Measurements from ENCODE around the gene ZGLP1. TPM values are rescaled to one million over a fixed set of nuclear protein-coding genes. Genes with fewer than 3 reads are reported as not detected.
A peak's percentile ranks its signal among the peaks of the same experiment; 100 is the strongest.

The ZGLP1 gene
- total RNA-seq, 3 donors from 2014 or later (not counting 1 experiment from before 2014, with no cell fraction given), result 1.4 to 2.2 (median 1.9) TPM

DNA sequence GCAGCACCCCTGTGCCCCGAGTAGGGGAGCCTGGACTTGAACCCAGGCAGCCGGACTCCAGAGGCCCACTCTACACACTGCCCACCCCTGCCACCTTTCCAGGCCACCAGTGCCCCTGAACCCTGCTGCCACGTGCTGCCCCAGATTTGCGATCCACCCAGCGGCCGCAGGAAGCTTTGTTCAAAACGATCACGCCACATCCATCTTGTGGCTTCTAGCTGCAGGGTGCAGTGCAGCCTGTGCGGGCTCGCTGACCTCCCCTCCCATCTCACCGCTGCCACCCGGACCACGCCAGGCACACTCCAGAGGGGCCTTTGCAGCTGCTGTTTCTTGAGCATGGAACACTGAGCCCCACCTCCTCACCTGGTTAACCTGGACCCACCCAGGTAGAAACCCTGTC, 19.9 kb upstream of the ZGLP1 start:
- DNase-seq (no peak), ATAC-seq (no peak)
- 96% methylated on average over 13 of the region's 13 CpGs for WGBS (ENCODE audit: insufficient coverage)
- TF ChIP-seq, protein P1, sequence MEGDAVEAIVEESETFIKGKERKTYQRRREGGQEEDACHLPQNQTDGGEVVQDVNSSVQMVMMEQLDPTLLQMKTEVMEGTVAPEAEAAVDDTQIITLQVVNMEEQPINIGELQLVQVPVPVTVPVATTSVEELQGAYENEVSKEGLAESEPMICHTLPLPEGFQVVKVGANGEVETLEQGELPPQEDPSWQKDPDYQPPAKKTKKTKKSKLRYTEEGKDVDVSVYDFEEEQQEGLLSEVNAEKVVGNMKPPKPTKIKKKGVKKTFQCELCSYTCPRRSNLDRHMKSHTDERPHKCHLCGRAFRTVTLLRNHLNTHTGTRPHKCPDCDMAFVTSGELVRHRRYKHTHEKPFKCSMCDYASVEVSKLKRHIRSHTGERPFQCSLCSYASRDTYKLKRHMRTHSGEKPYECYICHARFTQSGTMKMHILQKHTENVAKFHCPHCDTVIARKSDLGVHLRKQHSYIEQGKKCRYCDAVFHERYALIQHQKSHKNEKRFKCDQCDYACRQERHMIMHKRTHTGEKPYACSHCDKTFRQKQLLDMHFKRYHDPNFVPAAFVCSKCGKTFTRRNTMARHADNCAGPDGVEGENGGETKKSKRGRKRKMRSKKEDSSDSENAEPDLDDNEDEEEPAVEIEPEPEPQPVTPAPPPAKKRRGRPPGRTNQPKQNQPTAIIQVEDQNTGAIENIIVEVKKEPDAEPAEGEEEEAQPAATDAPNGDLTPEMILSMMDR (IDR thresholded peaks at IDR 0.05), result no peak
- H3K4me1 ChIP-seq (ENCODE audit: control insufficient read depth, insufficient read depth, low read length), result peaks cover 24% of the 10 kb centered on the region
- intact Hi-C loops (cut with micrococcal nuclease), result no loop called here
- H3K36me3 Mint-ChIP-seq, result no peaks in the 10 kb centered on the region
- no peaks in the 10 kb centered on the region for H3K27me3 ChIP-seq (ENCODE audit: control insufficient read depth, insufficient read depth, low read length)
- H3K9me3 ChIP-seq (ENCODE audit: control insufficient read depth, insufficient read depth, low read length), result no peaks in the 10 kb centered on the region
- H3K4me3 Mint-ChIP-seq, result no peak overlapping the region
- H3K27me3 Mint-ChIP-seq (ENCODE audit: low read depth in 2 of 2), result no peaks in the 10 kb centered on the region
- no peak overlapping the region for H3K27ac Mint-ChIP-seq
- no peaks in the 10 kb centered on the region for H3K9me3 Mint-ChIP-seq
- H3K4me1 Mint-ChIP-seq, result peaks cover 0 to 21% of the 10 kb centered on the region in 2 donors
- H3K27ac ChIP-seq (ENCODE audit: low read length), result no peak overlapping the region
- no peak overlapping the region for H3K4me3 ChIP-seq (ENCODE audit: low read length)
- peaks cover 53% of the 10 kb centered on the region for H3K36me3 ChIP-seq (ENCODE audit: control insufficient read depth, insufficient read depth, low read length)

DNA sequence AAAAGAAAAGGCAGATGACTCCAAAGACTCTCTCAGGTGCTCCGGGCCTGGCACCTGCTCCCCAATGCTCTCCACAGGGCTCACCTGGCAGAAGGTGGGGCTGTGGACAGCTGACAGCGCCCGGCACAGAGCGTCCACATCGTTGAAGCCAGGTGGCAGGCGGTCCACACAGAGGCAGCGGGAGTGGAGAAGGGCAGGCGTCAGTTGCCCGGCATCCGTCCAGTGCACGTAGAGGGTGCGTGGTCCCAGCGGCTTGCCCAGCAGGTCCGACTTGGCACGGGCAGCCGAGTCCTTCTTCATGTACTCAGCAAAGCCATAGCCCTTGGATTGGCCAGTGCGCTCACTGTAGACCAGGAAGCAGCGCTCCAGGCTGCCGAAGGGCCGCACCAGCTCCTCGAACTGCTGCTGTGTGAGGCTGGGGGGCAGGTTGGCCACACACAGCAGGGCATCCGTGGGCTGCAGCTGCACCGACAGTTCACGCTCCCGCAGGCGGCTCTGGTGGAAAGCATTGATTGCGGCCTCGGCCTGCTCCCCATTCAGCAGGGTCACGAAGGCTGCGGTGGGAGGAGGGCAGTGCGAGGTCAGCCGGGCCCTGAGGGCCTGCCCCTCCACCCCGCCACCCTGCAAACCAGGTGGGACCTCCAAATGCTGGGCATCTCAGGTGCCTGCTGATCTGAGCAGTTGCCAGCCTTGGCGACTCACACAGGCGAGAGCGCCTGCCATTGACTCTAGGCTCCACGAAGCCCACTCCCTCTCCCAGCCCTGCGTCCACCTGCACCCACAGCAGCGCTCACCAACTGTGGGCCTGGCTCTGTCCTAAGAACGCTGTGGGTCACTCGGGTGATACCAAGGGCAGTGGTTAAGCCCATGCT, 19.2 kb upstream of the ZGLP1 start:
- Mint-ChIP-seq H3K27me3 (ENCODE audit: low read depth in 2 of 2) (no peaks in the 10 kb centered on the region), H3K4me3 (no peak overlapping the region), H3K27ac (no peak overlapping the region), H3K4me1 (peaks cover 0 to 15% of the 10 kb centered on the region in 2 donors), H3K9me3 (no peaks in the 10 kb centered on the region), H3K36me3 (no peaks in the 10 kb centered on the region)
- intact Hi-C loops (cut with micrococcal nuclease), result no loop called here
- H3K4me3 ChIP-seq (ENCODE audit: low read length), result no peak overlapping the region
- 98% methylated on average over 41 of the region's 41 CpGs for WGBS (ENCODE audit: insufficient coverage)
- no peaks in the 10 kb centered on the region for H3K9me3 ChIP-seq (ENCODE audit: control insufficient read depth, insufficient read depth, low read length)
- no peak overlapping the region for H3K27ac ChIP-seq (ENCODE audit: low read length)
- peaks cover 17% of the 10 kb centered on the region for H3K4me1 ChIP-seq (ENCODE audit: control insufficient read depth, insufficient read depth, low read length)
- ATAC-seq (no peak), DNase-seq (peak in 1 of 2 donors; percentile 2)
- TF ChIP-seq, protein P1 (IDR thresholded peaks at IDR 0.05), result no peak
- H3K27me3 ChIP-seq (ENCODE audit: control insufficient read depth, insufficient read depth, low read length), result no peaks in the 10 kb centered on the region
- H3K36me3 ChIP-seq (ENCODE audit: control insufficient read depth, insufficient read depth, low read length), result peaks cover 55% of the 10 kb centered on the region

DNA sequence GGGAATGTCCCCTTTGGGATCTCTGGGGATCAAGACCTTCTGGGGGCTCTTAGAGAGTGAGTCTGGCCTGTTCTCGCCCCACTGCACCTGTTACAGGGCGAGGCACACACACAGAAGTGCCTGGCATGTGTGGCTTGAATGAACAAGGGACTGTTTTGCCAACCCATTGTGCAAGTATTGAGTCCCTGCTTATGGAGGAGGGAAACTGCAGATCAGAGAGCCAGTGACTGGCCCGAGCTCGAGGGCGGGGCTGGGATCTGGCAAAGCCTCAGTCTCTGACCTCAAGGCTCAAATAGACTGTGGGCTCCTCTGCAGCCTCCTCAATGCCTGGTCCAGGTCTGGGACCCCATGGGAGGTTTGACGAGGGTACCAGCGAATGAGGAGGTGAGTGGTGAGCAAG, 18.2 kb upstream of the ZGLP1 start:
- H3K36me3 Mint-ChIP-seq, result no peaks in the 10 kb centered on the region
- no peak for ATAC-seq
- TF ChIP-seq, protein P1 (IDR thresholded peaks at IDR 0.05), result no peak
- H3K27ac Mint-ChIP-seq, result no peak overlapping the region
- H3K4me3 Mint-ChIP-seq, result no peak overlapping the region
- Histone ChIP-seq H3K4me1 (ENCODE audit: control insufficient read depth, insufficient read depth, low read length) (peaks cover 12% of the 10 kb centered on the region), H3K9me3 (ENCODE audit: control insufficient read depth, insufficient read depth, low read length) (no peaks in the 10 kb centered on the region), H3K4me3 (ENCODE audit: low read length) (no peak overlapping the region), H3K27ac (ENCODE audit: low read length) (no peak overlapping the region), H3K36me3 (ENCODE audit: control insufficient read depth, insufficient read depth, low read length) (peaks cover 65% of the 10 kb centered on the region), H3K27me3 (ENCODE audit: control insufficient read depth, insufficient read depth, low read length) (no peaks in the 10 kb centered on the region)
- intact Hi-C loops (cut with micrococcal nuclease), result no loop called here
- no peaks in the 10 kb centered on the region for H3K9me3 Mint-ChIP-seq
- 97% methylated on average over 7 of the region's 7 CpGs for WGBS (ENCODE audit: insufficient coverage)
- H3K4me1 Mint-ChIP-seq, result peaks cover 0 to 5% of the 10 kb centered on the region in 2 donors
- no peaks in the 10 kb centered on the region for H3K27me3 Mint-ChIP-seq (ENCODE audit: low read depth in 2 of 2)
- no peak for DNase-seq

All from natural killer cell (primary cell).